ENCODE data around the gene DNAL4. TPM values are rescaled to one million over a fixed set of nuclear protein-coding genes. Genes with fewer than 3 reads are reported as not detected.

The DNAL4 gene
- total RNA-seq, 6 donors from 2014 or later = 14.7 to 23.7 (median 20.2) TPM

- DNase-seq (no peak), ATAC-seq (ENCODE audit: low FRiP score in 2 of 2) (no peak)
- H3K27ac ChIP-seq = no peak overlapping the region
- TF ChIP-seq POLR2A (IDR thresholded peaks at IDR 0.05) = no peak
- no peak for TF ChIP-seq POLR2AphosphoS5 (IDR thresholded peaks at IDR 0.05)
- no peak for TF ChIP-seq CTCF (IDR thresholded peaks at IDR 0.05)
- TF ChIP-seq EP300 (IDR thresholded peaks at IDR 0.05) = no peak
- peaks cover 15 to 31% (median 22%) of the 10 kb centered on the region in 4 donors for H3K4me1 ChIP-seq
- H3K4me3 ChIP-seq = no peak overlapping the region
- H3K9me3 ChIP-seq = no peaks in the 10 kb centered on the region
- H3K36me3 ChIP-seq = peaks cover 41 to 100% (median 79%) of the 10 kb centered on the region in 4 donors
- no peaks in the 10 kb centered on the region for H3K27me3 ChIP-seq
- WGBS, 2 donors = 88 to 94% methylated on average over 6 to 7 of the region's 7 CpGs
These were observed 57.7 kb downstream of the DNAL4 start for GRCh38 chr22:38736257-38736570.

- H3K36me3 ChIP-seq = peaks cover 35 to 100% (median 79%) of the 10 kb centered on the region in 4 donors
- DNase-seq (peak in 1 of 2 donors; percentile 71), ATAC-seq (ENCODE audit: low FRiP score in 2 of 2) (peak; percentile 2 to 12)
- H3K27ac ChIP-seq = peak overlapping the region in 3 of 4 donors; percentile 2 to 53 (median 35)
- no peaks in the 10 kb centered on the region for H3K9me3 ChIP-seq
- H3K4me1 ChIP-seq = peaks cover 15 to 31% (median 22%) of the 10 kb centered on the region in 4 donors
- H3K27me3 ChIP-seq = no peaks in the 10 kb centered on the region
- no peak overlapping the region for H3K4me3 ChIP-seq
- WGBS, 2 donors = 79% methylated on average over 10 to 15 of the region's 15 CpGs
- no peak for TF ChIP-seq CTCF (IDR thresholded peaks at IDR 0.05)
- no peak for TF ChIP-seq EP300 (IDR thresholded peaks at IDR 0.05)
- no peak for TF ChIP-seq POLR2A (IDR thresholded peaks at IDR 0.05)
- no peak for TF ChIP-seq POLR2AphosphoS5 (IDR thresholded peaks at IDR 0.05)
These were observed 58.3 kb downstream of the DNAL4 start for GRCh38 chr22:38735465-38736256.

GRCh38 chr22:38735126-38735464 is 58.8 kb downstream of the DNAL4 start:
- Histone ChIP-seq H3K27me3 (no peaks in the 10 kb centered on the region), H3K36me3 (peaks cover 30 to 100% (median 79%) of the 10 kb centered on the region in 4 donors), H3K9me3 (no peaks in the 10 kb centered on the region), H3K27ac (peak overlapping the region in 3 of 4 donors; percentile 2 to 53 (median 35)), H3K4me1 (peaks cover 15 to 31% (median 22%) of the 10 kb centered on the region in 4 donors), H3K4me3 (no peak overlapping the region)
- DNase-seq (no peak), ATAC-seq (ENCODE audit: low FRiP score in 2 of 2) (no peak)
- no peak for TF ChIP-seq EP300 (IDR thresholded peaks at IDR 0.05)
- no peak for TF ChIP-seq CTCF (IDR thresholded peaks at IDR 0.05)
- TF ChIP-seq POLR2A (IDR thresholded peaks at IDR 0.05) = no peak
- TF ChIP-seq POLR2AphosphoS5 (IDR thresholded peaks at IDR 0.05) = no peak
- WGBS, 2 donors = 93% methylated on average over 7 of the region's 7 CpGs; no CpG with 5 or more reads in 1 of the 2 donors

- no peak for DNase-seq
- ATAC-seq (ENCODE audit: low FRiP score in 2 of 2) = no peak
- no peaks in the 10 kb centered on the region for H3K27me3 ChIP-seq
- no peaks in the 10 kb centered on the region for H3K9me3 ChIP-seq
- peaks cover 15 to 31% (median 22%) of the 10 kb centered on the region in 4 donors for H3K4me1 ChIP-seq
- peaks cover 26 to 100% (median 79%) of the 10 kb centered on the region in 4 donors for H3K36me3 ChIP-seq
- H3K4me3 ChIP-seq = no peak overlapping the region
- H3K27ac ChIP-seq = peak overlapping the region in 3 of 4 donors; percentile 50 to 65 (median 63)
- TF ChIP-seq POLR2A (IDR thresholded peaks at IDR 0.05) (no peak), EP300 (IDR thresholded peaks at IDR 0.05) (no peak), CTCF (IDR thresholded peaks at IDR 0.05) (no peak), POLR2AphosphoS5 (IDR thresholded peaks at IDR 0.05) (no peak)
- 83 to 89% methylated on average over 12 to 13 of the region's 13 CpGs for WGBS, 2 donors
These were observed 59.4 kb downstream of the DNAL4 start for GRCh38 chr22:38734421-38735100.
